ENCODE results near the gene ZFYVE27.

The ZFYVE27 gene

DNA sequence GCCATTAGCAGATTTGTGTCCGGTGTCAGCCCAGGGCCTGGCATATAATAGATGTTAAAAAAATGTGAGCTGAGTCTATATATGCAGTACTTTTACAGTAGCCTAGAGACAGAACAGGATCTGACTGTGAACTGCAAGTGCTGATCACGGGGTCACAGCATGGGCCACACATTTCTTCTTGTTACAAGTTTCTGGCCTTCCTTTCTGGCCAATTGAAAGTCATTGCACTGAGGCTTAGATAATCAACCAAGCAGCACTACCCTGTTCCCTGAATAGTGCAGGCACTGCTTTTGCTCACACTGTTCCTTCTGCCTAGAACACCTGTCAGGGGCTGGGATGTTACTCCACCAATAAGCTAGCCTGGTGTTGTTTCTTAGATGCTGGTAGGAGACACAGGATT is 28.8 kb upstream of the ZFYVE27 start:
- no peaks in the 10 kb centered on the region for H3K9me3 ChIP-seq (replicated peaks; ENCODE audit: insufficient read depth, low read length)
- H4K20me1 ChIP-seq (ENCODE audit: insufficient read depth, low read length) = no peaks in the 10 kb centered on the region
- no peak overlapping the region for H3K4me2 ChIP-seq (ENCODE audit: low read depth, low read length)
- no peaks in the 10 kb centered on the region for H3K79me2 ChIP-seq (ENCODE audit: low read length)
- TF ChIP-seq, protein P1, sequence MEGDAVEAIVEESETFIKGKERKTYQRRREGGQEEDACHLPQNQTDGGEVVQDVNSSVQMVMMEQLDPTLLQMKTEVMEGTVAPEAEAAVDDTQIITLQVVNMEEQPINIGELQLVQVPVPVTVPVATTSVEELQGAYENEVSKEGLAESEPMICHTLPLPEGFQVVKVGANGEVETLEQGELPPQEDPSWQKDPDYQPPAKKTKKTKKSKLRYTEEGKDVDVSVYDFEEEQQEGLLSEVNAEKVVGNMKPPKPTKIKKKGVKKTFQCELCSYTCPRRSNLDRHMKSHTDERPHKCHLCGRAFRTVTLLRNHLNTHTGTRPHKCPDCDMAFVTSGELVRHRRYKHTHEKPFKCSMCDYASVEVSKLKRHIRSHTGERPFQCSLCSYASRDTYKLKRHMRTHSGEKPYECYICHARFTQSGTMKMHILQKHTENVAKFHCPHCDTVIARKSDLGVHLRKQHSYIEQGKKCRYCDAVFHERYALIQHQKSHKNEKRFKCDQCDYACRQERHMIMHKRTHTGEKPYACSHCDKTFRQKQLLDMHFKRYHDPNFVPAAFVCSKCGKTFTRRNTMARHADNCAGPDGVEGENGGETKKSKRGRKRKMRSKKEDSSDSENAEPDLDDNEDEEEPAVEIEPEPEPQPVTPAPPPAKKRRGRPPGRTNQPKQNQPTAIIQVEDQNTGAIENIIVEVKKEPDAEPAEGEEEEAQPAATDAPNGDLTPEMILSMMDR (IDR thresholded peaks at IDR 0.05; ENCODE audit: low read length) = no peak
- TF ChIP-seq EZH2phosphoT487 (IDR thresholded peaks at IDR 0.05; ENCODE audit: low read length) (no peak), EZH2 (optimal IDR thresholded peaks at IDR 0.05; ENCODE audit: low read depth, low read length) (no peak)
- H3K9me2 ChIP-seq (replicated peaks; ENCODE audit: insufficient read depth, low read length) = no peaks in the 10 kb centered on the region
- H3K36me3 ChIP-seq (replicated peaks; ENCODE audit: insufficient read depth, low read length) = no peaks in the 10 kb centered on the region
- H3K4me3 ChIP-seq (ENCODE audit: low read length) = no peak overlapping the region
- peaks cover 10% of the 10 kb centered on the region for H3K27me3 ChIP-seq (replicated peaks; ENCODE audit: insufficient read depth, low read length)
- no peaks in the 10 kb centered on the region for H3F3A ChIP-seq (ENCODE audit: insufficient read depth, low read length)
- no peak for DNase-seq
- 0 out of 2 replicates have a peak, but pooled peaks cover 2% of the 10 kb centered on the region for H3K4me1 ChIP-seq (ENCODE audit: low read length)
- no peak overlapping the region for H3K9ac ChIP-seq (ENCODE audit: low read length)
- H2AFZ ChIP-seq (ENCODE audit: low read length) = no peak overlapping the region
- no peak overlapping the region for H3K27ac ChIP-seq (ENCODE audit: low read length)

DNA sequence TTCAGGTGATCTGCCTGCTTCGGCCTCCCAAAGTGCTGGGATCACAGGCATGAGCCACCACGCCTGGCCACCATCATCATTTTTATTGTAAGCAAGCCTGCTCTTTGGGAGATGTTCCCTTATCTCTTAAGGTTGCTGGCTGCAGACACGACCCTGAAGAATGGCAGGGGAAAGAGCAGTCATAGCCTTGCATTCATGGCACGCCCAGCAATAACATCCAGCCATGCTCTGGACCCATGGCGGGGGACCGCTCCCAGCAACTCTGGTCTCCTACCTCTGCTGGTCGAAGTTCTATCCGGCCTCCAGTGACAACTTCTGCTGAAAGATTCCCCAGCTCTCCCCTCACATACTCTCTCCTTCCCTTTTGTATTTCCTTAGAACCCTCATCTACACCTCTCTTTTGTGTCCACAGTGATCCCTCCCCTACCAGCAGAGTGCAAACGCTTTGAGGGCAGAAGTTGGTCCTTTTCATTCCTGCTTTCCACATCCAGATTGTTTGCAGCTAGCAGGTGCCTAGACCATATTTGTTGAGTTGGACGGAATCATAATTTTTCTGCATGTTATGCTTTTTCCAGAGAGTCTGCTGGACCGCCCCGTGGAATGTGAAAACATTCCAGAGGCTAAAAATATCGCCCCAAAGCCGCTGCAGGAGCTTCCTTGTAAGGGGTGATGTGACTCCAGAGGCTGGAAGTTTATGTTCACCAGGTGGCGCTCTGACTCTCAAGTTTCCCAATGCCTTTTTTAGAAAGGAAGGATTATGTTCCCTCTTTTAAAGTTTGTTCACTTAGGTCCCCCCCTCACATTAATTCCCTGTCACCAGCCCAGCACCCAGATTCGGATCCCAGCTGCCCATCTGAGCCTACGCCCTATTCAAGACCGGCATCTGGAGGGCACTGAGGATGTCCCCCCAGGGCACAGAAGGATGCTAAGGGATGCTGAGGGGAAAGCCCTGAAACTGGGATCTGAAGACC is 27.7 kb upstream of the ZFYVE27 start:
- H3K27me3 ChIP-seq (replicated peaks; ENCODE audit: insufficient read depth, low read length) = peaks cover 12% of the 10 kb centered on the region
- 0 out of 2 replicates have a peak, but pooled peaks cover 3% of the 10 kb centered on the region for H3K4me1 ChIP-seq (ENCODE audit: low read length)
- no peaks in the 10 kb centered on the region for H3F3A ChIP-seq (ENCODE audit: insufficient read depth, low read length)
- no peaks in the 10 kb centered on the region for H3K36me3 ChIP-seq (replicated peaks; ENCODE audit: insufficient read depth, low read length)
- no peak overlapping the region for H2AFZ ChIP-seq (ENCODE audit: low read length)
- H3K27ac ChIP-seq (ENCODE audit: low read length) = no peak overlapping the region
- H3K9me2 ChIP-seq (replicated peaks; ENCODE audit: insufficient read depth, low read length) = no peaks in the 10 kb centered on the region
- no peaks in the 10 kb centered on the region for H3K79me2 ChIP-seq (ENCODE audit: low read length)
- no peak for TF ChIP-seq EZH2phosphoT487 (IDR thresholded peaks at IDR 0.05; ENCODE audit: low read length)
- TF ChIP-seq, protein P1 (IDR thresholded peaks at IDR 0.05; ENCODE audit: low read length) = peak; percentile 64
- no peaks in the 10 kb centered on the region for H4K20me1 ChIP-seq (ENCODE audit: insufficient read depth, low read length)
- H3K9ac ChIP-seq (ENCODE audit: low read length) = no peak overlapping the region
- H3K4me2 ChIP-seq (ENCODE audit: low read depth, low read length) = no peak overlapping the region
- DNase-seq = no peak
- no peaks in the 10 kb centered on the region for H3K9me3 ChIP-seq (replicated peaks; ENCODE audit: insufficient read depth, low read length)
- no peak overlapping the region for H3K4me3 ChIP-seq (ENCODE audit: low read length)

DNA sequence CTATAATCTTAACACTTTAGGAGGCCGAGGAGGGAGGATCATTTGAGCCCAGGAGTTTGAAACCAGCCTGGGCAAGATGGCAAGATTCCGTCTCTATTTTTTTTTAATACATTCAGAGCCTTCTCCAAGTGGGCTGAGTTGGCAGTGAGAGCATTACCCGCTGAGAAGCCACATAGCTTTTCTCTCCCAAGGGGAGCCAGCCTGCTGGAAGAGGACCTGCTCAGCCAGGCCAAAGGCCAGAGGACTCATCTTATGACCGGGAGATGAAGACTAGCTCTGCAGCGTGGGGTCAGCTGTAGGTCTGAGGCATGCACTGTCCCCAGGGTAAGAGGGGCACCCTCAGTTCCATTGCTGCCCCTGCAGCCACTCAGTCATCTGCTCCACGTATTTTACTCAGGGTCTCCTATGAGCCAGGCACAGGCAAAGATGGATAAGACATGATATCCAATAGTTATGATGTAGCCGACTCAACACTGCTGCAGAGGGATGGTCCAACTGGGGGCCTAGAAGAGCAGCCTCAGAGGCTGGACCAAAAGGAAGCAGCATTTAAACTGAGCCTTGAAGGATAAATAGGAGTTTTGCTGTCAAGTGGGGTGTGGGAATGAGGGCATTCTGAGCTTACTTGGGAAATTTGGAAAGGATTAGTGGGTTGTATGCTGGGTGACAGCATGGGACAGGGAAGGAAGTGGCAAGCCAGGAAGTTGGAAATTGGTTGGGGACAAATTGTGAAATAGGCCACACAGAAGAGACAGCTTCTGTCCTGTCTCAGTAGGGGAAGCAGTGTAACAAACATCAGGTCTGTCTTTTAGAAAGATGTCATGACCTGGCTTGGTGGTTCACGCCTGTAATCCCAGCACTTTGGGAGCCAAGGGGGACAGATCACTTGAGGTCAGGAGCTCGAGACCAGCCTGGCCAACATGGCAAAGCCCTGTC is 25.0 kb upstream of the ZFYVE27 start:
- DNase-seq = no peak
- Histone ChIP-seq H3F3A (ENCODE audit: insufficient read depth, low read length) (no peaks in the 10 kb centered on the region), H3K4me2 (ENCODE audit: low read depth, low read length) (no peak overlapping the region), H3K79me2 (ENCODE audit: low read length) (no peaks in the 10 kb centered on the region), H3K4me3 (ENCODE audit: low read length) (no peak overlapping the region), H4K20me1 (ENCODE audit: insufficient read depth, low read length) (no peaks in the 10 kb centered on the region), H3K9me2 (replicated peaks; ENCODE audit: insufficient read depth, low read length) (no peaks in the 10 kb centered on the region), H3K27ac (ENCODE audit: low read length) (no peak overlapping the region), H3K9ac (ENCODE audit: low read length) (no peak overlapping the region), H3K4me1 (ENCODE audit: low read length) (peaks cover 7% of the 10 kb centered on the region; the same call in 1 of the 2 replicates), H3K9me3 (replicated peaks; ENCODE audit: insufficient read depth, low read length) (no peaks in the 10 kb centered on the region), H2AFZ (ENCODE audit: low read length) (no peak overlapping the region), H3K27me3 (replicated peaks; ENCODE audit: insufficient read depth, low read length) (peaks cover 18% of the 10 kb centered on the region), H3K36me3 (replicated peaks; ENCODE audit: insufficient read depth, low read length) (no peaks in the 10 kb centered on the region)
- no peak for TF ChIP-seq EZH2 (optimal IDR thresholded peaks at IDR 0.05; ENCODE audit: low read depth, low read length)
- TF ChIP-seq, protein P1 (IDR thresholded peaks at IDR 0.05; ENCODE audit: low read length) = no peak
- no peak for TF ChIP-seq EZH2phosphoT487 (IDR thresholded peaks at IDR 0.05; ENCODE audit: low read length)

Data from MM.1S (cell line).